ENCODE data around the gene CPE.

GRCh38 chr4:165472943-165473676, 94.3 kb downstream of the CPE start:
- TF ChIP-seq, protein P1, sequence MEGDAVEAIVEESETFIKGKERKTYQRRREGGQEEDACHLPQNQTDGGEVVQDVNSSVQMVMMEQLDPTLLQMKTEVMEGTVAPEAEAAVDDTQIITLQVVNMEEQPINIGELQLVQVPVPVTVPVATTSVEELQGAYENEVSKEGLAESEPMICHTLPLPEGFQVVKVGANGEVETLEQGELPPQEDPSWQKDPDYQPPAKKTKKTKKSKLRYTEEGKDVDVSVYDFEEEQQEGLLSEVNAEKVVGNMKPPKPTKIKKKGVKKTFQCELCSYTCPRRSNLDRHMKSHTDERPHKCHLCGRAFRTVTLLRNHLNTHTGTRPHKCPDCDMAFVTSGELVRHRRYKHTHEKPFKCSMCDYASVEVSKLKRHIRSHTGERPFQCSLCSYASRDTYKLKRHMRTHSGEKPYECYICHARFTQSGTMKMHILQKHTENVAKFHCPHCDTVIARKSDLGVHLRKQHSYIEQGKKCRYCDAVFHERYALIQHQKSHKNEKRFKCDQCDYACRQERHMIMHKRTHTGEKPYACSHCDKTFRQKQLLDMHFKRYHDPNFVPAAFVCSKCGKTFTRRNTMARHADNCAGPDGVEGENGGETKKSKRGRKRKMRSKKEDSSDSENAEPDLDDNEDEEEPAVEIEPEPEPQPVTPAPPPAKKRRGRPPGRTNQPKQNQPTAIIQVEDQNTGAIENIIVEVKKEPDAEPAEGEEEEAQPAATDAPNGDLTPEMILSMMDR (IDR thresholded peaks at IDR 0.05), result no peak
- no peak for TF ChIP-seq POLR2A (IDR thresholded peaks at IDR 0.05)

Measured in adrenal gland (tissue), 5 donors.